Measurements from ENCODE around the gene ZNF616. TPM values are rescaled to one million over a fixed set of nuclear protein-coding genes. Genes with fewer than 3 reads are reported as not detected.

ZNF616 gene
- total and polyA plus RNA-seq, 2 donors from 2014 or later = 3.2 to 12.8 TPM

- Histone ChIP-seq H3K36me3 (ENCODE audit: control insufficient read depth in 2 of 3, insufficient read depth in 3 of 3, low read length in 3 of 3) (peaks cover 26 to 41% (median 35%) of the 10 kb centered on the region in 3 donors), H3K4me1 (ENCODE audit: control insufficient read depth in 2 of 3, insufficient read depth in 2 of 3, low read depth in 1 of 3, low read length in 3 of 3) (no peaks in the 10 kb centered on the region), H3K9me3 (ENCODE audit: control insufficient read depth in 2 of 3, insufficient read depth in 1 of 3, low read length in 3 of 3) (peaks cover 32 to 94% (median 65%) of the 10 kb centered on the region in 3 donors), H3K27me3 (ENCODE audit: control insufficient read depth, insufficient read depth, low read length) (no peaks in the 10 kb centered on the region), H3K4me3 (ENCODE audit: low read length in 3 of 3) (peak overlapping the region in 2 of 3 donors; percentile 5 to 29), H3K27ac (ENCODE audit: low read depth in 2 of 2, low read length in 2 of 2) (no peak overlapping the region), H3K9ac (ENCODE audit: low read length in 3 of 3) (no peak overlapping the region)
- TF ChIP-seq CTCF (IDR thresholded peaks at IDR 0.05; ENCODE audit: borderline replicate concordance, extremely low read depth, insufficient read depth) = no peak
- DNase-seq = no peak
- intact Hi-C loops (cut with DNase I) = no loop called here
- FAIRE-seq = no peak
Measured at GRCh38 chr19:52114691-52115090, 25.0 kb downstream of the ZNF616 start.

- peaks cover 23 to 82% (median 52%) of the 10 kb centered on the region in 3 donors for H3K9me3 ChIP-seq (ENCODE audit: control insufficient read depth in 2 of 3, insufficient read depth in 1 of 3, low read length in 3 of 3)
- FAIRE-seq = no peak
- intact Hi-C loops (cut with DNase I) = no loop called here
Measured at GRCh38 chr19:52112624-52113023, 27.1 kb downstream of the ZNF616 start.

GRCh38 chr19:52110780-52111179 is 29.0 kb downstream of the ZNF616 start:
- H3K9me3 ChIP-seq (ENCODE audit: control insufficient read depth in 2 of 3, insufficient read depth in 1 of 3, low read length in 3 of 3) = peaks cover 16 to 73% (median 41%) of the 10 kb centered on the region in 3 donors
- intact Hi-C loops (cut with DNase I) = no loop called here

More at GRCh38 chr19:52112624-52113023, 27.1 kb downstream of the ZNF616 start:
- no peak for DNase-seq
- no peak overlapping the region for H3K27ac ChIP-seq (ENCODE audit: low read depth in 2 of 2, low read length in 2 of 2)
- H3K27me3 ChIP-seq (ENCODE audit: control insufficient read depth, insufficient read depth, low read length) = no peaks in the 10 kb centered on the region
- TF ChIP-seq CTCF (IDR thresholded peaks at IDR 0.05; ENCODE audit: borderline replicate concordance, extremely low read depth, insufficient read depth) = no peak
- no peak overlapping the region for H3K4me3 ChIP-seq (ENCODE audit: low read length in 3 of 3)
- H3K4me1 ChIP-seq (ENCODE audit: control insufficient read depth in 2 of 3, insufficient read depth in 2 of 3, low read depth in 1 of 3, low read length in 3 of 3) = no peaks in the 10 kb centered on the region
- H3K36me3 ChIP-seq (ENCODE audit: control insufficient read depth in 2 of 3, insufficient read depth in 3 of 3, low read length in 3 of 3) = peaks cover 16 to 22% (median 21%) of the 10 kb centered on the region in 3 donors
- H3K9ac ChIP-seq (ENCODE audit: low read length in 3 of 3) = no peak overlapping the region

More at GRCh38 chr19:52110780-52111179, 29.0 kb downstream of the ZNF616 start:
- H3K27me3 ChIP-seq (ENCODE audit: control insufficient read depth, insufficient read depth, low read length) = no peaks in the 10 kb centered on the region
- DNase-seq = no peak
- no peak overlapping the region for H3K27ac ChIP-seq (ENCODE audit: low read depth in 2 of 2, low read length in 2 of 2)
- no peaks in the 10 kb centered on the region for H3K4me1 ChIP-seq (ENCODE audit: control insufficient read depth in 2 of 3, insufficient read depth in 2 of 3, low read depth in 1 of 3, low read length in 3 of 3)
- H3K4me3 ChIP-seq (ENCODE audit: low read length in 3 of 3) = no peak overlapping the region
- FAIRE-seq = no peak
- no peak overlapping the region for H3K9ac ChIP-seq (ENCODE audit: low read length in 3 of 3)
- peaks cover 5 to 11% (median 6%) of the 10 kb centered on the region in 3 donors for H3K36me3 ChIP-seq (ENCODE audit: control insufficient read depth in 2 of 3, insufficient read depth in 3 of 3, low read length in 3 of 3)
- TF ChIP-seq CTCF (IDR thresholded peaks at IDR 0.05; ENCODE audit: borderline replicate concordance, extremely low read depth, insufficient read depth) = no peak

Data from kidney (tissue), 14 donors.